ENCODE data around the gene KRT1.

GRCh38 chr12:52720365-52720886, 40.2 kb upstream of the KRT1 start:
- TF ChIP-seq REST (IDR thresholded peaks at IDR 0.05; ENCODE audit: insufficient read depth in 1 of 2, low read depth in 2 of 2, low read length in 2 of 2) = no peak
- no peak for TF ChIP-seq POLR2AphosphoS5 (IDR thresholded peaks at IDR 0.05; ENCODE audit: low read depth, low read length)
- TF ChIP-seq SIN3A (IDR thresholded peaks at IDR 0.05; ENCODE audit: borderline replicate concordance, insufficient read depth, low read length) = no peak
- no peak for TF ChIP-seq TAF1 (IDR thresholded peaks at IDR 0.05; ENCODE audit: borderline replicate concordance, insufficient read depth, low read length)
- no peak for TF ChIP-seq FOXP2 (optimal IDR thresholded peaks at IDR 0.05; ENCODE audit: borderline replicate concordance, extremely low read depth, extremely low read length, insufficient read depth)
